Cardiac fibroblast (primary cell): ENCODE data around the gene CDC42EP2.

Experiments used
- DNase-seq, 2 donors: peaks; one replicate each; pipeline versions ENCODE4 v3.0.0 to v3.0.0-alpha.2; 2010; ENCODE audit warnings: low read depth in 2 of 2
- H3K4me3 ChIP-seq, 2 donors: replicated peaks in 1 of 2; 1 replicate in 1 of 2; 2 replicates in 1 of 2; pipeline ENCODE4 v1.5.1; 2011; ENCODE audit warnings: low read depth in 2 of 2, low read length in 2 of 2, mild to moderate bottlenecking in 2 of 2, moderate library complexity in 1 of 2
- TF ChIP-seq, protein P1 (sequence below): IDR thresholded peaks from one replicate; pipeline ENCODE4 v1.5.1; 2011; ENCODE audit warnings: low read depth, mild to moderate bottlenecking, low read length, inconsistent platforms

The CDC42EP2 gene

DNA sequence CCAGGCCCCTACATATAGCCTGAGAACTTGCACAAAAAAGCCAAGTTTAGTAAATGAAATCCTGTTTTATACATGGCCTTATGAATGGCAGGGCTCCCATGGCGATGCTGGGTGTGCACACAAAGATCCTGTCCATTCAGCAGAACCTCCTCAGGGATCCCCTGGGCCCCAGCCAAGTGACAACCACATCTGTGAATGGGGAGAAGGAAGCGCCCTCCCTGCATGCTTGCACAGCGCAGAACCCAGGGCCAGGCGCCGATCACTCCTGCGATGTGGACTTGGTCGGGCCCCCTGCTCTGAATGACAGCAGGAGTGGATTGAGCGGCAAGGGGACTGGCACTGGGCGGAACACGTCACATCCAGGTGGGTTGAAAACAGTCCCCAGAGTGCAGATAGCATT lies 4.5 kb upstream of the CDC42EP2 start:
- DNase-seq: no peak
- no peak overlapping the region for H3K4me3 ChIP-seq
- TF ChIP-seq, protein P1, sequence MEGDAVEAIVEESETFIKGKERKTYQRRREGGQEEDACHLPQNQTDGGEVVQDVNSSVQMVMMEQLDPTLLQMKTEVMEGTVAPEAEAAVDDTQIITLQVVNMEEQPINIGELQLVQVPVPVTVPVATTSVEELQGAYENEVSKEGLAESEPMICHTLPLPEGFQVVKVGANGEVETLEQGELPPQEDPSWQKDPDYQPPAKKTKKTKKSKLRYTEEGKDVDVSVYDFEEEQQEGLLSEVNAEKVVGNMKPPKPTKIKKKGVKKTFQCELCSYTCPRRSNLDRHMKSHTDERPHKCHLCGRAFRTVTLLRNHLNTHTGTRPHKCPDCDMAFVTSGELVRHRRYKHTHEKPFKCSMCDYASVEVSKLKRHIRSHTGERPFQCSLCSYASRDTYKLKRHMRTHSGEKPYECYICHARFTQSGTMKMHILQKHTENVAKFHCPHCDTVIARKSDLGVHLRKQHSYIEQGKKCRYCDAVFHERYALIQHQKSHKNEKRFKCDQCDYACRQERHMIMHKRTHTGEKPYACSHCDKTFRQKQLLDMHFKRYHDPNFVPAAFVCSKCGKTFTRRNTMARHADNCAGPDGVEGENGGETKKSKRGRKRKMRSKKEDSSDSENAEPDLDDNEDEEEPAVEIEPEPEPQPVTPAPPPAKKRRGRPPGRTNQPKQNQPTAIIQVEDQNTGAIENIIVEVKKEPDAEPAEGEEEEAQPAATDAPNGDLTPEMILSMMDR: no peak

DNA sequence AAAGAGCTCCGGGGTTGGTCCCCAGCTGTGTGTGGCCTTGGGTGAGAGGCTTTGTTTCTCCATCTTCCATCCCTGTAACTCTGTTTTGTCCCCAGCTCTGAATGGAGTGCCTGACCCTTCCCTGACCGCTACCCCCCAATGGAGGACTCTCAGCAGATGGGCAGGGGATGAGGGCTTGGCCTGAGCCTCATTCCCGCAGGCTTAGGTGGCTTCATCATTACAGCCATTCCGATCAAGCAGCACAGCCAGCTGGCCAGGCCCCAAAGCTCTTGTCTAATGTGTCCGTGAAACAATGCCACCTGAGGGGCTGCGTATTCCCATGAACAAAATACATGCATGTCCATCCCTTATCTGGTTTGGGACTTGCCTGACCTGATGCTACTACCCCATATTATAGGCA lies 3.9 kb upstream of the CDC42EP2 start:
- peak; percentile 60 to 73 for DNase-seq
- TF ChIP-seq, protein P1: no peak
- no peak overlapping the region for H3K4me3 ChIP-seq

DNA sequence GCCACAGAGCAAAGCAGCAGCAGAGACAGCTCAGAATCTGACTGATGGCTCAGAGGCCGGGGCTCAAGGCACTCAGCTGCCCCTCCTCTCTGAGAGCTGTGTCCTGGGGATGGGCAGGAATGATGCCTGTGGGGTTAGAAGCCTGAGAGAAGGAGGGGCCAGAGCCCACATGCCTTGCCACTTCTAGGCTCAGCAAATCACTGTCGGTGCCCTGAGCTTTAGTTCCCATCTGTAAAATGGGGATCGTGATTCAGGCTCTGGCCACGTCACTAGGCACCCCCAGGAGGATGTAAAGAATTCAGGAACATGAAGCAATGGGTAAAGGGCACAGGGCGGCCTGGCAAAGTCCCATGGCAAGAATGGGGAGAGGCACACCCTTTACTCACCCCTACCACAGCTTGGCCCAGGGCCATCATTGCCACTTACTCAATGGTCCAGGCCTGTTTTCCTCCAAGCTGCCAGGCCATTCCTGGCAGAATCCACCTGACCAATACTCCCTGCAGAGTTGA lies 3.4 kb upstream of the CDC42EP2 start:
- TF ChIP-seq, protein P1: no peak
- no peak overlapping the region for H3K4me3 ChIP-seq
- DNase-seq: peak; percentile 82 to 91

DNA sequence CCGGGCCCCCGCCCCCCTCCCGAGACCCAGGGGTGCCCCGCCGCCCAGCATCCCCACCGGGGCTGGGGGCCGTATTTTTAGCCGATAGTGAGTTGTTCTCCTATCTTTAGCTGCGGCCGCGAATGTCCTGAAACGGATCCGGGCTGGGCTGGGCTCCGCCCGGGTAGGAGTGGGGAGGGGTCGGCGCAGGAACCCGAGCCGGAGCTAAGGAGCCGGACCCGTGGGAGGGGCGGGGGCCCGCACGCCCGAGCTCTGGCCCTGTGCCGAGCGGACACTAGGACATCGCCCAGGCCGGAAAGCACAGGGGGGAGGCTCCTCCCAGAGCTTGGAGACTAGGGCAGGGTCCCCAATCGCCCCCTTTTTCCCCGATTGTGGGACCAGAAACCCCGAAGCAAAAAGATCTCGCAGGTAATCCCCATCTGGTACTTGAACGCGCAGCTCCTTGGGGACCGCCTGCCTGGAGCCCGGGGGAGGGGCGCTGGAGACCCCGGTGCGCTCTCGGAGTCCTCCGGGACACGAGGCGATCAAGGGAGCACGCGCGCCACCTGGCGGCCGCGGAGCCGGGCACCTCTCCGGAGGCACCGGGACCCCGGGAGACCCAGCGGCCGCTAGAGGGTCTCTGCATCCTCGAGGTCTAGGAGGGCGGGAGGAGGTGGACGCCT lies 669 bp downstream of the CDC42EP2 start:
- TF ChIP-seq, protein P1: peak; percentile 71
- peak; percentile 77 to 82 for DNase-seq

DNA sequence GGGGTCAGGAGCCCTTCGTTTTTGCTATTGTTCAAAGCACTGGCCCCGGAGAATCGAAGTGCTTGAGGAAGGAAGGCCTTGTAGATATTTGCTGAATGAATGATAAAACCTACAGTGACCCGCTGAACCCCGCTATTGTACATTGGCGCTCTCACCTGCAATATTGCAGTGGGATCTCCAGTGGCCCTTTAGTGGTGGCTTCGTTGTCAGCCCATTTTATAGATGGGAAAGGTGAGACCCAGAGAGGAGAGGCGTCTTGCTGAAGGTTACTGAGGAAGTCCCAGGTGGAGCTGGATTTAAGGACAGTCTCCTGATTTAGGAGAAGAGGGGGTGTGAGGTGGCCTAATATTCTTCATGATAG lies 1.2 kb downstream of the CDC42EP2 start:
- TF ChIP-seq, protein P1: no peak
- peak overlapping the region; percentile 97 to 100 for H3K4me3 ChIP-seq
- no peak for DNase-seq

More for the DNA sequence above, 669 bp downstream of the CDC42EP2 start:
- peak overlapping the region; percentile 97 to 100 for H3K4me3 ChIP-seq

DNA sequence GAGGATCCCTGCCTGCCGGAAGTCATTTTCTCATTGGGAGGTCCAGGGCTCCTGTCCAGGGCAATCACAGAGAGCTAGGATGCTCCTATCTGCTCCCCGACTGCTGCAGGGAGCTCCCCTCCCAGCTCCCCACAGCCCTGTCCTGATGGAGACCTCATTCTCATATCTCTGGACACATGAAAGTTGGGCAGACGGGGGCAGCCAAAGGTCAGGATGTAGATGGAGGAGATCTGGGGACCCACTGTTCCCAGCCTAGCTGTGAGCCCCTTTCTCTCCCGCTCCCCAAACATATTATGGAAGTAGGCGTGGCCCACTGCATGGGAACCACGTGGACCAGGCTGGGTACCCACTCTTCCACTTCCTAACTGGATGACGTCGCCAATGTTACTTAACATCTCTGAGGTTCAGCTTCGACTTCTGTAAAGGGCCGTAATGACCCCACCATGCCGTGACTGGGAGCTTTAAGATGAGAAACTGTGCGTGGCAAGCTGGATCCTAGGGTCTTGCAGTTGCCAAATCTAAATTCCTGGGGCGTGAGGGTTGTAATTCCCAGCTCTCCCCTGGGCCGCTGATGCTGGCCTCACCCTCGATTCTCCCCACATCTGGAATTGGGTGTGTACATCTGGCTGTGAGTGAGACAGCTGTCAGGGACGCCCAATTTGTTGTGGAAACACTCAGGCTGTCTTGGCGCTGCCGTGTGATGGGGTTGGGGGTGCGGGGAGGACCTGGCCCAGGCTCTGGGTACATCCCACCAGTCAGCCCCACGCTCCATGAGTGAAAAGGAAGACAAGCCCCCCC lies 1.8 kb downstream of the CDC42EP2 start:
- H3K4me3 ChIP-seq: peak overlapping the region; percentile 97 to 100
- TF ChIP-seq, protein P1: no peak
- DNase-seq: peak; percentile 91 to 98
